ENCODE data around the gene PRPF40B. TPM values are rescaled to one million over a fixed set of nuclear protein-coding genes. Genes with fewer than 3 reads are reported as not detected.

Gene PRPF40B
- total RNA-seq, 1 donor from 2014 or later, result 28.9 TPM

- no peak for DNase-seq (ENCODE audit: extremely low spot score, unreplicated experiment)
- Mint-ChIP-seq H3K4me1 (ENCODE audit: unreplicated experiment) (peaks cover 50% of the 10 kb centered on the region), H3K27me3 (ENCODE audit: unreplicated experiment) (no peaks in the 10 kb centered on the region), H3K36me3 (ENCODE audit: unreplicated experiment) (peaks cover 6% of the 10 kb centered on the region), H3K9me3 (ENCODE audit: unreplicated experiment) (no peaks in the 10 kb centered on the region), H3K27ac (ENCODE audit: unreplicated experiment) (peak overlapping the region; percentile 99), H3K4me3 (ENCODE audit: unreplicated experiment) (no peak overlapping the region)
- no peak for TF ChIP-seq CTCF (IDR thresholded peaks at IDR 0.05)
Observed at GRCh38 chr12:49671031-49671765, 47.8 kb downstream of the PRPF40B start.

- Mint-ChIP-seq H3K4me1 (ENCODE audit: unreplicated experiment) (peaks cover 51% of the 10 kb centered on the region), H3K4me3 (ENCODE audit: unreplicated experiment) (no peak overlapping the region), H3K9me3 (ENCODE audit: unreplicated experiment) (no peaks in the 10 kb centered on the region), H3K36me3 (ENCODE audit: unreplicated experiment) (peaks cover 4% of the 10 kb centered on the region), H3K27me3 (ENCODE audit: unreplicated experiment) (no peaks in the 10 kb centered on the region), H3K27ac (ENCODE audit: unreplicated experiment) (peak overlapping the region; percentile 99)
- no peak for TF ChIP-seq CTCF (IDR thresholded peaks at IDR 0.05)
- DNase-seq (ENCODE audit: extremely low spot score, unreplicated experiment), result no peak
Observed at GRCh38 chr12:49672301-49673217, 49.2 kb downstream of the PRPF40B start.

DNA sequence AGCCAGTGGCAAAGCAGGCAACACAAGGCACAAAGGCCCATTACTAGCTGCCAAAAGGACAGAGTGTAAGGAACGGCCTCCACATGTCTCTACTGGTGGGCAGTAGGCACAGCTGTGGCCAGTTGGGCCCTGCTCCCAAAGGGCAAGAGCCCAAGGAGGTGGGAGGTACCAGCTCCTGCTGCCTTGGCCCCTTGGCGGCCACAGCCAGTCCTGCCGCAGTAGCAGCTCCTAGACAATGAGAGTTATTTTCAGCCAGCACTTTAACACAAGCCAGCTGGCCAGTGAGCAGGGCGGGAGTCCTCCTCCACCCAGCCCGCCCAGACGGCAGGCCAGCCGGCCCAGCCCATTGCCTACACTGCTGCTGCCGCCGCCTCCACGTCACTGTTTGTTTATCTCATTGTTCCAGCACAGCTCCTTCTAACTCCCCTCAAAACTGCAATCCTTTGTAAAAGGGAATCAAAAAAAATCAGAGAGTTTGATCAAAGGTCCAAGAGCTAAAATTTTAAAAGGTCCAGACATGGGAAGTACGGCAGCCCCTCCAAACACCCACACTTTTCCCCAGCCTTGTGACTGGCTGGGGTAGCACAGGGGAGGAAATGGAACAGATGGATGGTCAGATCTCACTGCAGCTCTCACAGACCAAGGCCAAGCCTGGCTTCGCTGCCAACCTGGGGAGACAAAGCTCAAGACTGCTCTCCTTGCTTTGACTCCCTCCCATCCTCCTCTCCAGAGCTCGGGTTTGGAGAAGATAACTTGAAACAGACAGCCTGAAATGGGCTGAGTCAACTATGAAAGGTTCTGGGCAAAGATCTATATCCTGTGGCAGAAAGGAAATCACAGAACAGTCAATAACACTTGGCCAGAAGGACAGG is 50.3 kb downstream of the PRPF40B start:
- Mint-ChIP-seq H3K4me3 (ENCODE audit: unreplicated experiment) (peak overlapping the region; percentile 36), H3K4me1 (ENCODE audit: unreplicated experiment) (peaks cover 49% of the 10 kb centered on the region), H3K27ac (ENCODE audit: unreplicated experiment) (peak overlapping the region; percentile 99), H3K9me3 (ENCODE audit: unreplicated experiment) (no peaks in the 10 kb centered on the region), H3K27me3 (ENCODE audit: unreplicated experiment) (no peaks in the 10 kb centered on the region), H3K36me3 (ENCODE audit: unreplicated experiment) (no peaks in the 10 kb centered on the region)
- peak; percentile 35 for TF ChIP-seq CTCF (IDR thresholded peaks at IDR 0.05)
- DNase-seq (ENCODE audit: extremely low spot score, unreplicated experiment), result peak; percentile 95

GRCh38 chr12:49674318-49674981 is 51.1 kb downstream of the PRPF40B start:
- Mint-ChIP-seq H3K4me3 (ENCODE audit: unreplicated experiment) (no peak overlapping the region), H3K9me3 (ENCODE audit: unreplicated experiment) (no peaks in the 10 kb centered on the region), H3K27me3 (ENCODE audit: unreplicated experiment) (no peaks in the 10 kb centered on the region), H3K27ac (ENCODE audit: unreplicated experiment) (peak overlapping the region; percentile 99), H3K4me1 (ENCODE audit: unreplicated experiment) (peaks cover 49% of the 10 kb centered on the region), H3K36me3 (ENCODE audit: unreplicated experiment) (no peaks in the 10 kb centered on the region)
- no peak for DNase-seq (ENCODE audit: extremely low spot score, unreplicated experiment)
- no peak for TF ChIP-seq CTCF (IDR thresholded peaks at IDR 0.05)

Data from osteocyte (in vitro differentiated cells).